Hematopoietic multipotent progenitor cell treated with erythropoietin and hydrocortisone succinate and interleukin-3 and kit ligand, for 8 days (in vitro differentiated cells): ENCODE results near the gene CAB39.

ENCODE experiments used
- DNase-seq: peaks from one replicate; pipeline ENCODE4 v3.0.0-alpha.2; 2015

Gene CAB39

DNA sequence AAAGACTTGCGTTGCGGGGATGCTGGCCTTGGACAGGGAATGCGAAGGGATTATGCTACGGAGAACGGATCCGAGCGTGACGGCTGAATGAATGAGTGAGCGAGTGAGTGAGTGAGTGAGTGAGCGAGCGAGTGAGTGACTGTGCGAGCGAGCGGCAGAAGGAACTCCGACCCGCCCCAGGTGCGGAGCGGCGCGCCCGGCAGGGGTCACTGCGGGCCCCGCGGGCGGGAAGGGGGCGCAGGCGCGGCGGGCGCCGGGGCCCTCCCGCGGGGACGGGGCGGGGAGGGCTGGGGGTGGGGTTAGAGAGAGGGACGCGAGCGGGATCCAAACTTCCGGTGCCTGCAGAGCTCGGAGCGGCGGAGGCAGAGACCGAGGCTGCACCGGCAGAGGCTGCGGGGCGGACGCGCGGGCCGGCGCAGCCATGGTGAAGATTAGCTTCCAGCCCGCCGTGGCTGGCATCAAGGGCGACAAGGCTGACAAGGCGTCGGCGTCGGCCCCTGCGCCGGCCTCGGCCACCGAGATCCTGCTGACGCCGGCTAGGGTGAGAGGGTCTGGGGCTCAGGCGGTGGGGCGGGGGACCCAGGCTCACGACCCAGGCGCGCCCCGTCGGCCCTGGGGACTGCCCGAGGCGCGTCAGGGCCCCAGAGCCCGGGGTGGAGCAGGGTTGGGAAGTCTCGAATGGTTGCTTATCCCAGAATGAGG is 152.1 kb downstream of the CAB39 start, which contains the start of gene ITM2C:
ITM2C (plus strand) TSS at position 338 of the 702 bp plus-strand sequence; CDS start at position 422, 84 bp downstream.
- DNase-seq, result peak; percentile 48

DNA sequence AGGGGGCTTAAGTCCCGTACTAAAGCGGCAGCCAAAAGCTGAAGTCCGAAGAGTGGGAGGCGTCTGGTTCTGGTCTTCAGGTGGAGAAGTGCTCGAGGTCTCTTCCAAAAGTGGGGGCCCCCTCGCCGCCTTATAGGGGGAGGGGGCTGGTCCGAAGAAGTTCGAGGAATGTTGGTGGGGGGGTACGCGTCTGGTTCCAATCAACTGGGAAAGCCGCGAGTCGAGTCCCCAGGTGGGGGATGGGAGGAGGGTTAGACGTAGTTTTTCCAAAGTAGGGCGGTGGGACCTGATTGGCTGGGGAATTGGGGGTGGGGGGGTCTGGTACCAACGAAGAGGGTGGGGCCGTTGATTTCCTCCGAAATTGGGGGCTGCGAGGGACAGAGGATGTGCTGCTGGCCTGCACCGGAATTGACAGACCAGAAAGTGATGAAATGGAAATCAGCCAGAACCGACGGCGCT is 152.7 kb downstream of the CAB39 start:
- DNase-seq, result no peak

DNA sequence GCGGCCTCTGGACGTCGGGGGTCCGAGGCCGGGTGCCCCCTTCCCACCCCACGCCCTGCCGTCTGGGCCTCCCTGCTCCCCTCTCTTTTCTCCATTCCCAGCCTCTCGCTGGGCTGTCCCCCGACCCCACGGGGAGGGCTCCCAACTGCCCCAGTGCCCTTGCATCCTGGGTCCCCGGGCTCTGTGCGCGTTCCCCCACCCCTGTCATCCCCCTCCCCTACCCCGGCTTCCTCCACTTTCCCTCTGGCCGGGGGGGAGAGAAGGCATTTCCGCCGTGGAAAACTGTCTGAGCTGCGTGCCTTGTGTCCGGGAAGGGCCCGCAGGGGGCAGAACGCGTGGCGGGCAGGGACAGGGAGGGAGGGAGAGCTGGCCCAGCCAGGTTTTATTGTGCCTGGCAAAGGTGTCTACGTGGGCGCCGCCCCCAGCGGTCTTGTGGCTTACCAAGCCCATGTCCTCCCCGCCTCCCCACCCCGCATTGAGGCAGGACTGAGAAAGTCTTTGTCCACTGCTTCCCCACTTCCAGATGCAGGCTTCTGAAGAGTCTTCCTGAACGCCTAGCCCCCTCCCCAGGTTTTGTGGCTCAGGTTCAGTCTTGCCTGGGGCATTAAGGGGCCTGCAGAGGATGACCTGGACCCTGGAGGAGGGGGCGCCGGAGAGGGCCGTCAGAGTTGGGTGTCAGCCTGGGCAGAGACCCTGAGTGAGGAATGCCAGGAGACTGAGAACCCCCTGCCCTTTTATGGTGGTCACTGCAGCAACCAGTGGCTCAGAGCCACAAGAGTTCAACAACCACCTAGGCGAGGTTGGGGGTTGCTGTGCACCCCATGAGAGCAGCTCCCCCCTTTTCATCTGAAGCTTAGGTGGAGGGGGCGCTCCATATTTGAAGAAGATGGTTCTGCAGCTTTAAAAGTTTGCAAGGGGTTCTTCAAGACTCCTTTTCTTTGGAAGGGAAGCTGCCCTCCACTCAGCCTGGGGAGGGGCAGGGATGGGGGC is 153.4 kb downstream of the CAB39 start:
- no peak for DNase-seq

DNA sequence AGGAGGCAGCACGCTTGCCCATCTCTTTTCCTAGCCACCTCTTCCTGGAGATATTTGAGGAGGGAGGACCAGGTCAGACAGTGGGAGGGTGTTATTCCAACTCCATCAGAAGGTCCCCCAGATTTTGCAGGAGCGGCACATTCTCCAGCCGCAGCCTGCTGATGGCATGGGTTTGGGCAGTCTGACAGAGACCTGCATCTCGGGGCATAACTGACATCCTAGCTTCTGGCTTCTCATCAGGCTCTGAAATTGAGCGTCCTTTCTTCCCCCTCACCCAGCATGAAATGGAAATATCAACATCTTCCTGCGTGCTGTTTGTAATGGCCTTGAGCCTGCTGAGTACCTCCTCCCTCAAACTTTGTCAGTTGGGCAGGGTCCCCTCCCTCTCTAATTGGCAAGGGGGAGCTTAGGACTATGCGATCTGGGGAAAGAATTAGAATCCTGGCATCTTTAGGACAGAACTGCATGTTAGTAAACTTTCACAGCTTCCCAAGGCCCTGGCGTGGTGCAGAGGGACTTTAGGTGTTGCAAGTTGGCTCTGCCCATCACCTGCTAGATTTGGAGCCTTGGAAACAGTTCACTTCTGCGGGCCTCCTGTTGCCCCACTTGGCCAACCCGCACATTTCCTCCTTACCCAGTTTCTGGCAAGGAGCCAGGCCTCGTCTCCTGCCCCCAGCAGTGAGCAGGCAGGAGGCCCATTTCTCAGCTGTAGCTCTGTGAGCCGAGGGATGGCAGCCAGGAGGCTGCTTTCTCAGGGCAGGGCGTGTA is 154.3 kb downstream of the CAB39 start:
- DNase-seq, result peak; percentile 71

DNA sequence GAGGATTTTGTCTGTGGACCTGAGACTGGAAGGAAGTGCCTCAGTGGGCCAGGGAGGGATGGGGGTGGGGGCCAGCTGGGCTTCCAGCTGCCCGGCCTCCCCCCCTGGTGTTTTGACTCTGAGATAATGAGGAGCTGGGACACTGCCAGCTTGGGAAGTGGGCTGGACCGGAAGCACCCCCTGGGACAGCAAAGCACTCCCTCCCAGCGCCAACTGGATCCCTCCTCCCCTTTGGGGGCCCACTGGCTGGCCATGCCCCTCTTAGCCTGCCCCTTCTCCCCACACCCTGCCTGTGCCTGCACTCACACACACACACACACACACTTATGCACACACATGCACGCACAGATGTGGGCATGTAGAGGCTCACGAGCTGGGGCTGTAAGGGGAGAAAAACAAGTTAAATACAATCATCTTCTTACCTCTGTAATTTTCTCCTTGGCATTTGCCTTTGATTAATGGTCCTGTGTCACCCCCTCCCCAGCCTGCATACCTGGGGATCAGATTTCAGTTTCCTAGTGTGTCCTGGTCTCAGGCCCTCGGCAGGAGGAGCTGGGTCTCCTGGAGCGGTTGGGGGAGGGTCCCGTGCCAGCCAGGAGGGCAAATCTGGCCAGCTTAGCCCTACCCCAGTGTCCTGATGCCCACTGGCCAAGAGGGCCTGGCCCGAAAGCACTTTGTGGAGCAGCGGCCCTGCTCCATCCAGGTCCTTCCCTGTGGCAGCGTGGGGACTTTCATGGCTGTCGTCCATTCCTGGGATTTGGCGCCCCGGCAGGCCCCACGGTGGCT is 155.7 kb downstream of the CAB39 start:
- no peak for DNase-seq

DNA sequence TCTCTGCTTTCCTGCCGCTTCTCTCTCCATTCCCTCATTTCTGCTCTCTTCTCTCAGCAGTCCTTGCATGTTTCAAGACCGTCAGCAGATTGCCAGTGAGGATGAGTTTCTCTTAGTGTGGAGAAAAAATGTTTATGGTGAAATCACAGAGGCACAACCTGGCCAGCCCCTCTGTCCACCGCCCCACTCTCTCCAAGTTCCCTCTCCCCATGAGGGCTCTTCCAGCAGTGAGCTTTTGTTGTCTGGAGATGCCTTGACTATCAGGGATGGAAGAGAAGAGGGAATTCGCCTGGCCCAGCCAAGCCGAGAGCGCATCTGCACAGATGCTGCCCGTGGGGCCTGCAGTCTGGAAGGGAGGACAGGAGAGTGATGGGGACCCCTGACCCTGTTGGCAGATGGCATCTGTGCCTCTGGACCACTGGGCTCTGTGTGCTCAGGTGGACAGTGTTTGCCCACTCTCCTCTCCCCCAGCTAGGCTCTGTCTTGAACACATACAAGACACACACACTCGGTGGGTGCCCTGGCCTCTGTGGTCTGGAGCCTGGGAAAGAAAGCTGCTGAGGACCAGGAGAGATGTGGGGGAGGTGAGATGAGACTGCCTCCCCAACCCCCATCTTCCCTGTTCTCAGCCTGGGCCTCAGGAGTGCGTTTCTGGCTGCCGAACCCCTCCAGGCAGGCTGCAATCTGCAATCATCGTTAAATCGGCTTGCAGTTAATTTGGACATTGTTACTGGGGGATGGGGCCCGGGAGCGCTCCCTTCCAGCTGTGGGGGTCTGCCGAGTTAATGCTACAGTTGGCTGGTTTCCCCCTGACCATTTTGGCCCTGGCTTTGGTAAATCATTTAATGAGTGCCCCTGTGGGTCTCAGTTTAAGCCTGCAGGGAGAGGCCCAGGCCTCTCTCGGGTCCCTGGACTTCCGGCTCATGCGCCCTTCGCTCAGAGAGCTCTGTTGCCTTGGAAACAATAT is 156.6 kb downstream of the CAB39 start:
- DNase-seq, result no peak

DNA sequence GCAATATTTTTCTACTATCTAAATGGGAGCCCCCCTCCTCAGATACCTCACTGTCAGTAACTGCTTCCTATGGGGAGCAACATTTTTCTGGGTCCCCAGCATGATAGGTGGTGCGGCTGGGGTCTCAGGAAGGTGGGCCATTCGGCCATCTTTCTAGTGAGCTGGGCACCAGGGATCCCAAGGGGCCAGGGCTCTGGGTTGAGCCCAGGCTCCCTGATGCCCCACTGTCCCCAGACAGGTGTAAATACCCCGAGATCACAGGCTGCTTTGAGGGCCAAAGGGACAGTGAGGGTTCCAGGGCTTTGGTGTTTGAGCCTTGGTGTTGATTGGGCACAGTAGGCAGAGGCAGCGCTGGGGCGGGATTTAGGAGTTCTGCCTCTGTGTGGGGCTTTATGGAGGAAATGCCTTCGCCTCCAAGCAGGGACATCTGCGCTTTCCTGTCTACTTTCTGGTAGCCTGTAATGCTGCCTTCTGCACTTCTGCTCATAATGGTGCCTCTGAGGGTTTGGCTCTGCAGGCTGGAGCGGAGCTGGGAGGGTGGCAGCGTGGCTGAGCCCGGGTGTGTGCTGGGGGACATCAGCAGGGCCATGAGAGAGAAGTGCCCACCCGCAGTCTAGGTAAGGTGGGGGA is 157.4 kb downstream of the CAB39 start:
- DNase-seq, result no peak
